HepG2 (cell line): ENCODE measurements around the gene CYP19A1.

ENCODE experiments used
- ARNT ChIP-seq: fragments of 450-650 bp; IDR thresholded peaks from 2 replicates; pipeline ENCODE4 v1.6.1; 2017
- ARNTL ChIP-seq: sonication (generic); formaldehyde crosslinking; IDR thresholded peaks from 2 replicates; pipeline ENCODE4 v1.4.0; 2020; ENCODE audit warnings: mild to moderate bottlenecking, missing genetic modification reagents
- HNRNPL ChIP-seq: fragments of 200-400 bp; formaldehyde crosslinking; IDR thresholded peaks from 2 replicates; pipeline ENCODE4 v1.6.1; 2017; ENCODE audit warnings: mild to moderate bottlenecking, low read depth, low read length
- JUND ChIP-seq: sonication (generic); formaldehyde crosslinking; IDR thresholded peaks from 2 replicates; pipeline ENCODE4 v1.8.0; 2022; ENCODE audit warnings: mild to moderate bottlenecking, missing genetic modification reagents
- PLRG1 ChIP-seq: fragments of 450-650 bp; conservative IDR thresholded peaks from 2 replicates; pipeline ENCODE4 v1.6.1; 2016
- SMARCC2 ChIP-seq: fragments of 450-650 bp; IDR thresholded peaks from 2 replicates; pipeline ENCODE4 v1.6.1; 2017; ENCODE audit warnings: antibody characterized with exemption, mild to moderate bottlenecking
- SP1 ChIP-seq, 2 experiments: fragments of 450-650 bp in 1 of 2; sonication (generic) in 1 of 2; formaldehyde crosslinking in 1 of 2; IDR thresholded peaks; 2 replicates each; pipeline versions ENCODE4 v1.4.0 to v1.6.1; 2016 to 2020; ENCODE audit warnings: missing genetic modification reagents in 1 of 2
- SUZ12 ChIP-seq: fragments of 150-350 bp; IDR thresholded peaks from 2 replicates; pipeline ENCODE4 v1.6.1; 2014; ENCODE audit warnings: low read depth, low read length
- ZNF646 ChIP-seq: sonication (generic); formaldehyde crosslinking; IDR thresholded peaks from 2 replicates; pipeline ENCODE4 v1.9.0; 2021; ENCODE audit warnings: mild to moderate bottlenecking, missing genetic modification reagents
- TF ChIP-seq, protein P1 (sequence below): sonication (generic); formaldehyde crosslinking; IDR thresholded peaks from 2 replicates; pipeline ENCODE4 v1.8.0; 2022; ENCODE audit warnings: low read depth, missing genetic modification reagents
- TF ChIP-seq, protein P2 (sequence below): sonication (generic); formaldehyde crosslinking; IDR thresholded peaks from 2 replicates; pipeline ENCODE4 v1.4.0; 2020; ENCODE audit warnings: mild to moderate bottlenecking, missing genetic modification reagents
- TF ChIP-seq, protein P3 (sequence below): sonication (generic); formaldehyde crosslinking; IDR thresholded peaks from 2 replicates; pipeline ENCODE4 v1.8.1; 2023; ENCODE audit warnings: missing genetic modification reagents, inconsistent platforms, borderline replicate concordance

DNA sequence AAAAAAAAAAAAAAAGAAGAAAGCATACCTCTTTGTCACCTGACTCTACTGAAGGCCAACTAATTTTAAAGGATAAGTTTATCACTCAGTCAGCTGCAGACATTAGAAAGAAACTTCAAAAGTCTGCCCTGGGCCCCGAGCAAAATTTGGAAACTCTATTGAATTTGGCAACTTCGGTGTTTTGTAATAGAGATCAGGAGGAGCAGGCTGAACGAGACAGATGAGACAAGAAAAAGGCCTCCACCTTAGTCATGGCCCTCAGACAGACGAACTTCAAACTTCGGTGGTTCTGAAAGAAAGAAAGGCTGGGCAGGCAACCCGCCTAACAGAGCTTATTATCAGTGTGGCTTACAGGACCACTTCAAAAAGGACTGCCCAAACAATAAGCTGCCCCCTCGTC is 21.6 kb upstream of the CYP19A1 start:
- no peak for TF ChIP-seq SP1 (IDR thresholded peaks at IDR 0.05)
- TF ChIP-seq SP1 (CRISPR knock-in tag; IDR thresholded peaks at IDR 0.05) = no peak
- no peak for TF ChIP-seq HNRNPL
- TF ChIP-seq JUND (CRISPR knock-in tag) = no peak
- TF ChIP-seq ARNTL = no peak
- no peak for TF ChIP-seq SUZ12
- TF ChIP-seq SMARCC2 = no peak
- no peak for TF ChIP-seq ZNF646 (CRISPR knock-in tag)
- TF ChIP-seq, protein P1, sequence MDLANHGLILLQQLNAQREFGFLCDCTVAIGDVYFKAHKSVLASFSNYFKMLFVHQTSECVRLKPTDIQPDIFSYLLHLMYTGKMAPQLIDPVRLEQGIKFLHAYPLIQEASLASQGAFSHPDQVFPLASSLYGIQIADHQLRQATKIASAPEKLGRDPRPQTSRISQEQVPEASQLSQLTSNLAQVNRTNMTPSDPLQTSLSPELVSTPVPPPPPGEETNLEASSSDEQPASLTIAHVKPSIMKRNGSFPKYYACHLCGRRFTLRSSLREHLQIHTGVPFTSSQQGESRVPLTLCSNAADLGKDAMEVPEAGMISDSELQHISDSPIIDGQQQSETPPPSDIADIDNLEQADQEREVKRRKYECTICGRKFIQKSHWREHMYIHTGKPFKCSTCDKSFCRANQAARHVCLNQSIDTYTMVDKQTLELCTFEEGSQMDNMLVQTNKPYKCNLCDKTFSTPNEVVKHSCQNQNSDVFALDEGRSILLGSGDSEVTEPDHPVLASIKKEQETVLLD (CRISPR knock-in tag) = no peak
- TF ChIP-seq, protein P2, sequence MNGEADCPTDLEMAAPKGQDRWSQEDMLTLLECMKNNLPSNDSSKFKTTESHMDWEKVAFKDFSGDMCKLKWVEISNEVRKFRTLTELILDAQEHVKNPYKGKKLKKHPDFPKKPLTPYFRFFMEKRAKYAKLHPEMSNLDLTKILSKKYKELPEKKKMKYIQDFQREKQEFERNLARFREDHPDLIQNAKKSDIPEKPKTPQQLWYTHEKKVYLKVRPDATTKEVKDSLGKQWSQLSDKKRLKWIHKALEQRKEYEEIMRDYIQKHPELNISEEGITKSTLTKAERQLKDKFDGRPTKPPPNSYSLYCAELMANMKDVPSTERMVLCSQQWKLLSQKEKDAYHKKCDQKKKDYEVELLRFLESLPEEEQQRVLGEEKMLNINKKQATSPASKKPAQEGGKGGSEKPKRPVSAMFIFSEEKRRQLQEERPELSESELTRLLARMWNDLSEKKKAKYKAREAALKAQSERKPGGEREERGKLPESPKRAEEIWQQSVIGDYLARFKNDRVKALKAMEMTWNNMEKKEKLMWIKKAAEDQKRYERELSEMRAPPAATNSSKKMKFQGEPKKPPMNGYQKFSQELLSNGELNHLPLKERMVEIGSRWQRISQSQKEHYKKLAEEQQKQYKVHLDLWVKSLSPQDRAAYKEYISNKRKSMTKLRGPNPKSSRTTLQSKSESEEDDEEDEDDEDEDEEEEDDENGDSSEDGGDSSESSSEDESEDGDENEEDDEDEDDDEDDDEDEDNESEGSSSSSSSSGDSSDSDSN (CRISPR knock-in tag) = no peak
- TF ChIP-seq ARNT = no peak
- TF ChIP-seq PLRG1 = no peak
- TF ChIP-seq, protein P3, sequence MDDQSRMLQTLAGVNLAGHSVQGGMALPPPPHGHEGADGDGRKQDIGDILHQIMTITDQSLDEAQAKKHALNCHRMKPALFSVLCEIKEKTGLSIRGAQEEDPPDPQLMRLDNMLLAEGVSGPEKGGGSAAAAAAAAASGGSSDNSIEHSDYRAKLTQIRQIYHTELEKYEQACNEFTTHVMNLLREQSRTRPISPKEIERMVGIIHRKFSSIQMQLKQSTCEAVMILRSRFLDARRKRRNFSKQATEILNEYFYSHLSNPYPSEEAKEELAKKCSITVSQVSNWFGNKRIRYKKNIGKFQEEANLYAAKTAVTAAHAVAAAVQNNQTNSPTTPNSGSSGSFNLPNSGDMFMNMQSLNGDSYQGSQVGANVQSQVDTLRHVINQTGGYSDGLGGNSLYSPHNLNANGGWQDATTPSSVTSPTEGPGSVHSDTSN (CRISPR knock-in tag) = no peak
